ENCODE measurements around the gene MRPS12.
A peak's percentile ranks its signal among the peaks of the same experiment; 100 is the strongest.

Gene MRPS12

DNA sequence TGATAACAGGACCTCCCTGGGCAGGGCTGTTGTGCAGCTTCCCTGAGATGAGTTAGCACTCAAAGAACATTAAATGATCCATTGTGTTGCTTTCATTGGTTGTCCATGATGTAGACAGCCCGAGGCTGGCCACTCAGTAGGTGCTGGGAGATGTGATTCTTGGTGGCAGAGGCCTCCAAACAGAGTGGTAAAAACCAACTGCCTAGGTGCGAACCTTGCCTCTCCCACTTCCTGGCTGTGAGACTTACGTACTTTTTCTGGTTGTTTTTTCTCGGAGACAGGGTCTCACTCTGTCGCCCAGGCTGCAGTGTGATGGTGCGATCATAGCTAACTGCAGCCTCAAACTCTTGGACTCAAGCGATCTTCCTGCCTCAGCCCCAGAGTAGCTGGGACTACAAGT, 6.4 kb upstream of the MRPS12 start:
- DNase-seq (ENCODE audit: low spot score) = no peak
- TF ChIP-seq, protein P1, sequence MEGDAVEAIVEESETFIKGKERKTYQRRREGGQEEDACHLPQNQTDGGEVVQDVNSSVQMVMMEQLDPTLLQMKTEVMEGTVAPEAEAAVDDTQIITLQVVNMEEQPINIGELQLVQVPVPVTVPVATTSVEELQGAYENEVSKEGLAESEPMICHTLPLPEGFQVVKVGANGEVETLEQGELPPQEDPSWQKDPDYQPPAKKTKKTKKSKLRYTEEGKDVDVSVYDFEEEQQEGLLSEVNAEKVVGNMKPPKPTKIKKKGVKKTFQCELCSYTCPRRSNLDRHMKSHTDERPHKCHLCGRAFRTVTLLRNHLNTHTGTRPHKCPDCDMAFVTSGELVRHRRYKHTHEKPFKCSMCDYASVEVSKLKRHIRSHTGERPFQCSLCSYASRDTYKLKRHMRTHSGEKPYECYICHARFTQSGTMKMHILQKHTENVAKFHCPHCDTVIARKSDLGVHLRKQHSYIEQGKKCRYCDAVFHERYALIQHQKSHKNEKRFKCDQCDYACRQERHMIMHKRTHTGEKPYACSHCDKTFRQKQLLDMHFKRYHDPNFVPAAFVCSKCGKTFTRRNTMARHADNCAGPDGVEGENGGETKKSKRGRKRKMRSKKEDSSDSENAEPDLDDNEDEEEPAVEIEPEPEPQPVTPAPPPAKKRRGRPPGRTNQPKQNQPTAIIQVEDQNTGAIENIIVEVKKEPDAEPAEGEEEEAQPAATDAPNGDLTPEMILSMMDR (IDR thresholded peaks at IDR 0.05) = no peak
- no peak overlapping the region for H3K4me3 ChIP-seq
- H3K27ac ChIP-seq = no peak overlapping the region

DNA sequence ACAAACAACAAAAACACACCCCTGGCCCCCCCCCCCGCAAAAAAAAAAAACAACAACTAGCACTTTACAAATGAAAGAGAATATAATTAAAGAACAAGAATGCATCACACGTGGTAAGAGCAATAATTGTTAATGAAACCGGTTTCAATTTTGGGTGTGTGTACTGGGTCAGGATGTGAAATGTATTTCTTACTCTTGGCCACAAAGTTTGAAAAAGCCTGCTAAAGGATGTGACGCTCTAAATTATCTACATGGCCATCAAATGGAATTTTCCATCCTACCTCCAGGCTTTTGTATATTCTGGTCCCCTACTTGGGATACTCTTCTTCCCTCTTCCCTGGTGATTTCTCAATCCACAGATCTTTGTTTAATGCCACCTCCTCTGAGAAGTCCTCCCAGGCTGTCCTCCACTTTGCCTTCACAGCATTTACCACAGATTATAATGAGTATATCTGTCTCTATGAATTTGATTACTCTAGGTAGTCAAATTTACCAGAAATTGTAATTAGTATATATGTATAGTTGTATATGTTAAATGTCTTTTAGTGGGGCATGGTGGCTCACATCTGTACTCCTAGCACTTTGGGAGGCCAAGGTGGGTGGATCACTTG, 2.2 kb upstream of the MRPS12 start:
- H3K27ac ChIP-seq = no peak overlapping the region
- TF ChIP-seq, protein P1 (IDR thresholded peaks at IDR 0.05) = no peak
- no peak for DNase-seq (ENCODE audit: low spot score)
- H3K4me3 ChIP-seq = no peak overlapping the region

DNA sequence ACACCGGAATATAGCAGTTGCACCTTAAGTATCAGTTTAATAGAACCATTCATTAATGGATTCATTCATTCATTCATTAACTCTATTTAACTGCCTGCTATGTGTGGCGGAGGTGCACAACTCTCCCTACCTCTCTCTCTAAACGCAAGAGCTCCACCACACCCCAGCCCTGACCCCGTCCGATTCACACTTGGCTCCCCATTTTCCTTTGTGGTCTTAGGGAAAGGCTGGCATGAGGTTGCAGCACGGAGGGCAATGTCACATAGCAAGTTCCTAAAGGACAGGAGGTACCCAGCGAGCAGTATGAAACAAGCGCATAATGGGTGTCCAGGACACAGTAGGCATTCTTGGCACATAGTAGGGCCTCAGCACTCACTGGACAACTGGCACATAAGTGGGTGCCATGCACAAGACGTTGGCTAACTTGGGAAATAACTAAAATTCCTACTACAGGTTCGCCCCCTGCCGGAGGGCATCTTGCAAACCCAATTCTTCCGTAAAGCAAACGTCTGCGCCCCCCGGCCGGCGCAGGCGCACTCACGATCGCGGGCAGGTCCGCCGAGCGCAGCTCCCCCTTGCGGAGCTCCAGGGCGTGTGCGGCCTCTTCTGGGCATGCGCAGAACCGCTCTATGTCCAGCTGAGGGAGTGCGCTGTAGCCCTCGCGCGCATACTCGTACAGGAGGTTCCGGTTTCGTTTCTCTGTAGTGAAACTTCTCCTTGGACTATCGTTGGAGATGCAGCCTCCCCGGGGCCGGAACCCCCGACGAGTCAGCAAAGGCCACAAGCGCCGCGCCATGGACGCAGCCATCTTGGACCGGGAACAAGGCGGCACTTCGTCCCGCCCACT, 592 bp upstream of the MRPS12 start, which contains the start of gene SARS2:
Gene SARS2, minus strand, starts transcription at position 835 of the 847 bp plus-strand sequence. Its CDS starts 27 bp downstream, at position 808.
- TF ChIP-seq, protein P1 (IDR thresholded peaks at IDR 0.05) = peak; percentile 98
- peak; percentile 94 for DNase-seq (ENCODE audit: low spot score)
- Histone ChIP-seq H3K27ac (peak within 1 kb of the TSS; percentile 80 to 95), H3K4me3 (peak within 1 kb of the TSS; percentile 93)

DNA sequence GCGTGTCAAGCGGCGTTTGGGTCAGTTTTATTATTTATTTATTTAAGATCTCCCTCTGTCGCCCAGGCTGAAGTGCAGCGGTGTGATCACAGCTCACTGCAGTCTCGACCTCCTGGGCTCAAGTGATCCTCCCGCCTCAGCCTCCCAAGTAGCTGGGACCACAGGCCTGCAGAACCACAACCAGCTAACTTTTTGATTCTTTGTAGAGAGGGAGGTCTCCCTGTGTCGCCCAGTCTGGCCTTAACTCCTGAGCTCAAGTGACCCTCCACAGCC, 713 bp downstream of the MRPS12 start:
- no peak for DNase-seq (ENCODE audit: low spot score)
- TF ChIP-seq, protein P1 (IDR thresholded peaks at IDR 0.05) = no peak
- peak overlapping the region; percentile 93 for H3K4me3 ChIP-seq
- H3K27ac ChIP-seq = peak overlapping the region in 1 of 2 donors; percentile 95

DNA sequence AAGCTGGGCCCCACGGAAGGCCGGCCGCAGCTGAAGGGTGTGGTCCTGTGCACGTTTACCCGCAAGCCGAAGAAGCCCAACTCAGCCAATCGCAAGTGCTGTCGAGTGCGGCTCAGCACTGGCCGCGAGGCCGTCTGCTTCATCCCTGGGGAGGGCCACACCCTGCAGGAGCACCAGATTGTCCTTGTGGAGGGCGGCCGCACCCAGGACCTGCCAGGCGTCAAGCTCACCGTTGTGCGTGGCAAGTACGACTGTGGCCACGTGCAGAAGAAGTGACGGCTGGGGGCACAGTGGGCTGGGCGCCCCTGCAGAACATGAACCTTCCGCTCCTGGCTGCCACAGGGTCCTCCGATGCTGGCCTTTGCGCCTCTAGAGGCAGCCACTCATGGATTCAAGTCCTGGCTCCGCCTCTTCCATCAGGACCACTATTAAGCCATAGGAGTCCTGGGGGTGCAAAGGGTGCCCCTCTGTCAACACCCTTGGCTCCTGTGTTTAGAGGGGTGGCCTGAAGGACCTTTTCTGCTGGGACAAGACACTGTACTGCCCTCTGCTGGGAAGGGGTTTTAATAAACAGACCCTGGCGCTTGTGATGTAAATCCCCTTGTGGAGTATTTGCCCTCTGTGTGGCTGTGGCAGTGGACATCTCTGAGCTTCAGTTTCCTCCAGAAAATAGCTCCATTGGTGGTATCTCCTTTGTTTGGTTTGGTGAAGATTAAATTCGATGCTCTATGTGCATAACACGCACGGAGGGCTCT, 1.9 kb downstream of the MRPS12 start:
- no peak for DNase-seq (ENCODE audit: low spot score)
- TF ChIP-seq, protein P1 (IDR thresholded peaks at IDR 0.05) = no peak
- no peak overlapping the region for H3K4me3 ChIP-seq
- no peak overlapping the region for H3K27ac ChIP-seq

DNA sequence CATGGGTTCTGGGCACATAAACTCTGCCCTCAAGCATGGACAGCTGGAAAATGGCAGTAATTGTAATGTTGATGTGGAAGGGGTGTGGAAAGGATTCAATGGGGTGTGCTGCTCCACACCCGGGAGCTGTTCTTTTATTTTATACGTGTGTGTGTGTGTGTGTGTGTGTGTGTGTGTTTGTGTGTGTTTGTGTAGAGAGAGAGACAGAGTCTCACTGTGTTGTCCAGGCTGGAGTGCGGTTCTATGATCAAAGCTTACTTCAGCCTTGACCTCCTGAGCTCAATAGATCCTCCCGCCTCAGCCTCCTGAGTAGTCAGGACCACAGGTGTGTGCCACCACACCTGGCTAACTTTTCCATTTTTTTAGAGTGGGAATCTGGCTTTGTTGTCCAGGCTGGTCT, 2.8 kb downstream of the MRPS12 start:
- Histone ChIP-seq H3K4me3 (no peak overlapping the region), H3K27ac (no peak overlapping the region)
- TF ChIP-seq, protein P1 (IDR thresholded peaks at IDR 0.05) = no peak
- DNase-seq (ENCODE audit: low spot score) = no peak

Measured in coronary artery (tissue), 2 donors.